ENCODE results near the gene MAP3K20. TPM values are rescaled to one million over a fixed set of nuclear protein-coding genes. Genes with fewer than 3 reads are reported as not detected.
"Not testable (repeated sequence)": the region's sequence is repeated elsewhere in the genome, so short reads cannot be mapped to it uniquely, and the experiment has no call there.

The MAP3K20 gene
- total RNA-seq, 3 donors from 2014 or later: 34.8 to 67.0 (median 42.9) TPM

DNA sequence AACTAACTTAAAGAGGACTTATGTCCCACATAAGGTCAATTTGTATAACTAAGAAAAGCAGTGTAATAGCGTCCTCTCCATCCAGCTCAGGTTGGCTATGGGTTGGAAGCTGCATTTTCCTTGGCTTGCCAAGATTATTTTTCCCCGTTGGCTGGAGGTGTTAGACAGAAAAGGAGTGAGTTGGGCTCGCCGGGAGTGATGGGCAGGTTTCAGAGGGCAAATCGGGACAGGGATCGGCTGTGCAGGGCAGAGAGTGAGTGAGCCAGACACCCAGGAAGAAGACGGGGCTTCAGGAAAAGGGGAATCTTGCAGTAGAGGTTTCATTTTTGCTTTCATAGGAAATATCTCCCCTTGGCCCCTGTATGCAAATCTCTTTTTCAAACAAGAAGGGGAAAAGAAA, 41.5 kb upstream of the MAP3K20 start:
- Histone ChIP-seq H3K4me1 (no peaks in the 10 kb centered on the region), H3K27ac (no peak overlapping the region), H3K4me3 (no peak overlapping the region), H3K36me3 (no peaks in the 10 kb centered on the region), H3K27me3 (no peaks in the 10 kb centered on the region), H3K9me3 (no peaks in the 10 kb centered on the region)
- intact Hi-C loops (cut with DNase I; ENCODE audit: low total_unique reads): no loop called here
- no peak for DNase-seq (ENCODE audit: low spot score in 2 of 2)
- TF ChIP-seq POLR2AphosphoS5 (IDR thresholded peaks at IDR 0.05) (no peak), CTCF (IDR thresholded peaks at IDR 0.05) (no peak), POLR2A (IDR thresholded peaks at IDR 0.05) (no peak)

DNA sequence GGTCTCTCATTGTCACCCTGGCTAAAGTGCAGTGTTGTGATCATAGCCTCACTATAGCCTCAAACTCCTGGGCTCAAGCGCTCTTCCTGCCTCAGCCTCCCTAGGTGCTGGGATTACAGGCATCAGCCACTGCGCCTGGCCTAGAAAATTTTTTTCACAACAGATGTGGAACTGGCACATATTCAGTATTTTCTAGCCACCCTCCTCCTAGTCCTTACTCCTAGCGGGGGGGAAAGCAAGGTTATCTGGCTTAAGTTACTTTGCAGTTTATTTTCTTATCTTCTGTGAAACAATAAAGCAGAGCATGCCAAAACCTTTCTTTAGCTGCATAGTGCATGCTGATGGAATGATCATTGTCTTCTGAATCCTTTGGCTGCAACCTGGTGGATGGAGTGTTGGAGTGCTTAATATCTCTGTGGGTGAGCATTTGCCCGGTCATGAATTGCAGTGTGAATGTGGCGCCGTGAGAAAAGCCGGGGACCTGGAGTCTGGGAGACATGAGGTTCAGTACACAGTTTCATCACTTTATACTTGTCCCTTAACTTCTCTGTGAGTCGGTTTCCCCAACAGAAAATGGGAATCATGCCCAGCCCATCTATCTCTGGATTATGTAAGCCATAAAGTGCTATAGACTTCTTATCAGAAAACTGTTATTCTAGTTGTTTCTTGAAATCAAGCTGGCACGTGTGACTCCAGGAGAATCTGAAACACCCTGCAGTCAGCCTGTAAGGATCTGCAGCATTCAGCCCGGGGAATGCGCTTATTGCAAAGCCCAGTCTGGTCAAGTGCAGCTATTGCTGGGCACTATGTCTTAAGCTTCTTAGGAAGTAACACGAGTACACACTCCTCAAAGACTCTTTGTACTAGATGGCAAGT, 38.2 kb upstream of the MAP3K20 start:
- intact Hi-C loops (cut with DNase I; ENCODE audit: low total_unique reads): no loop called here
- Histone ChIP-seq H3K27ac (no peak overlapping the region), H3K27me3 (no peaks in the 10 kb centered on the region)

DNA sequence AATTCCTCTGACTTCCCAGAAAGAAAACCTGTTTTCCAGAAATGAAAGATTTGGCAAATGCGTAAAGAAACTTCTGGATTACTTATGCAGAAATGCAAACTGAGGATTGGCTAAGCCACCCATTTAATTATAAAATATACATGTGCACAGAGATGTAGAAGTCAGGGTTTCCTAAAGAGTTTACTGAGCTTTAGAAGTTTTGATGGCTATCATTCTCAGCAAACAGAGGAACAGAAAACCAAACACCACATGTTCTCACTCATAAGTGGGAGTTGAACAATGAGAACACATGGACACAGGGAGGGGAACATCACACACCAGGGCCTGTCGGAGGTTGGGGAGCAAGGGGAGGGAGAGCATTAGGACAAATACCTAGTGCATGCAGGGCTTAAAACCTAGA, 37.4 kb upstream of the MAP3K20 start:
- H3K27ac ChIP-seq; intact Hi-C loops (cut with DNase I; ENCODE audit: low total_unique reads); DNase-seq (ENCODE audit: low spot score in 2 of 2); H3K9me3 ChIP-seq; H3K27me3 ChIP-seq; H3K36me3 ChIP-seq; H3K4me3 ChIP-seq; H3K4me1 ChIP-seq: not testable (repeated sequence)

More for the DNA sequence above, 38.2 kb upstream of the MAP3K20 start:
- H3K4me3 ChIP-seq: no peak overlapping the region
- no peaks in the 10 kb centered on the region for H3K4me1 ChIP-seq
- no peaks in the 10 kb centered on the region for H3K9me3 ChIP-seq
- TF ChIP-seq POLR2A (IDR thresholded peaks at IDR 0.05) (no peak), POLR2AphosphoS5 (IDR thresholded peaks at IDR 0.05) (no peak), CTCF (IDR thresholded peaks at IDR 0.05) (no peak)
- no peaks in the 10 kb centered on the region for H3K36me3 ChIP-seq
- DNase-seq (ENCODE audit: low spot score in 2 of 2): no peak

- Histone ChIP-seq H3K27ac (no peak overlapping the region), H3K9me3 (no peaks in the 10 kb centered on the region), H3K27me3 (no peaks in the 10 kb centered on the region), H3K36me3 (no peaks in the 10 kb centered on the region), H3K4me3 (no peak overlapping the region), H3K4me1 (no peaks in the 10 kb centered on the region)
- no peak for DNase-seq (ENCODE audit: low spot score in 2 of 2)
- no peak for TF ChIP-seq POLR2AphosphoS5 (IDR thresholded peaks at IDR 0.05)
- TF ChIP-seq CTCF (IDR thresholded peaks at IDR 0.05): no peak
- TF ChIP-seq POLR2A (IDR thresholded peaks at IDR 0.05): no peak
- intact Hi-C loops (cut with DNase I; ENCODE audit: low total_unique reads): no loop called here
These were observed 34.9 kb upstream of the MAP3K20 start for GRCh38 chr2:173040729-173041128.

DNA sequence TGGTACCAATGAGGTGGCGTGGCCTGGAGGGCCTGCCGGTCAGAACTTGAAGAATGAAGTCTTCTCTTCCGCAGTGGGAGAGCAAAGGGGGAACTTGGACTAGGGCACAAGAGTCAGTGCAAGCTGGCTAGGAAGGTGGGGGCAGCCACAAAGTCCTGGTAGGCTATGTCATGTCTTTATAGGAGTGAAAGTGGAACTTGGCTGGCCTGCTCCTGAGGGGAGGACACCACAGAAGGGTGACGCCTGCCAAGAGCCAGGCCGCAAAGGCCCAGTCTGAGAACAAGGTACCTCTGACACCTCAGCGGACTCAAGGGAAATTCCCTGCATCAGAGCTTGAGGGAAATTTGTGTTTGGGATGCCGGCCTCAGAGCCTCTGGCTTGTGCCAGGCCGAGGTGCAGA, 32.2 kb upstream of the MAP3K20 start:
- Histone ChIP-seq H3K9me3 (no peaks in the 10 kb centered on the region), H3K36me3 (no peaks in the 10 kb centered on the region), H3K4me3 (no peak overlapping the region), H3K27ac (peak overlapping the region; percentile 84 to 85), H3K27me3 (no peaks in the 10 kb centered on the region), H3K4me1 (peaks cover 0 to 4% of the 10 kb centered on the region in 2 donors)
- peak in 1 of 2 donors; percentile 88 for DNase-seq (ENCODE audit: low spot score in 2 of 2)
- TF ChIP-seq POLR2AphosphoS5 (IDR thresholded peaks at IDR 0.05) (peak in 1 of 3 donors; percentile 26), CTCF (IDR thresholded peaks at IDR 0.05) (no peak), POLR2A (IDR thresholded peaks at IDR 0.05) (no peak)
- intact Hi-C loops (cut with DNase I; ENCODE audit: low total_unique reads): no loop called here
